Fibroblast of pulmonary artery (primary cell): ENCODE data around the gene SH3BP4.

Experiments
- DNase-seq: peaks from one replicate; pipeline ENCODE4 v3.0.0-alpha.2; 2010; ENCODE audit warnings: low read depth
- H3K4me3 ChIP-seq: replicated peaks from 2 replicates; pipeline ENCODE4 v1.5.1; 2011; ENCODE audit warnings: low read depth, mild to moderate bottlenecking, control low read depth, low read length, moderate library complexity
- TF ChIP-seq, protein P1 (sequence below): IDR thresholded peaks from 2 replicates; pipeline ENCODE4 v1.5.1; 2011; ENCODE audit warnings: mild to moderate bottlenecking, control low read depth, low read length, inconsistent platforms; ENCODE audit errors: missing control alignments

Gene SH3BP4

DNA sequence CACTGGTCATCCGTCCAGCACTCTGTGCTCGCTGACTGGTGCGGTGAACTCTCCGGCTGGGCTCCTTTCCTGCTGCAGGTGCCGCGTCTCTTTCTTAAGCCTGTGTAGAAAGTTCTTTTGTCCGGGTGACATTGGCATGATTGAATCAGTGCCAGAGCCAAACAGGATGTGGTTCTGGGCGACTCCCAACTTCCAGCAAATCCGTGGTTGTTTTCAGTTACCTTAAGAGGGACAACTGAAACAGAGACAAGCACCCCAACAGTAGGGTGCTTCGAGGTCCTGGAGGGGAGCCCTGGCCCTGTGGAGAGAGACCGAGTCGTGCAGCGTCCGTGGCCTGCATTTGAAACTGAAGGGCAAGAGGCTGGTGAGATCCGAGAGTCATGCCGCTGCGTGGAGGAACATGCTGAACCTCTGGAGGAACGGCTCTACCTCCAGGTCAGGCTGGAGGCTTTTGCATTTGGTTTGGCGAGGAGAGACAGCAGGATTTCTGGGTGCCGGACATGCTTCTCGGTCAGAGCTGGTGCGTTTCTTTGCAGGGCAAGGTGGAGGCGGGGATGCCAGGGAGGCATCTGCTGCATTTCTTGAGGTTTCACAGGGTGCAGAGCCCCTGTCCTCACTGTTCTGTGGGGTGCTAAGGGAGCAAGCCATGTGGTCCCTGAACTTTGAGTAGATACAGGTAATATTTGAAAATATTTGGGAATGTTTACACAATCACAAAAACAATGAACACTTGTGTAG lies 26.8 kb downstream of the SH3BP4 start:
- DNase-seq, result peak; percentile 45
- H3K4me3 ChIP-seq, result no peak overlapping the region

DNA sequence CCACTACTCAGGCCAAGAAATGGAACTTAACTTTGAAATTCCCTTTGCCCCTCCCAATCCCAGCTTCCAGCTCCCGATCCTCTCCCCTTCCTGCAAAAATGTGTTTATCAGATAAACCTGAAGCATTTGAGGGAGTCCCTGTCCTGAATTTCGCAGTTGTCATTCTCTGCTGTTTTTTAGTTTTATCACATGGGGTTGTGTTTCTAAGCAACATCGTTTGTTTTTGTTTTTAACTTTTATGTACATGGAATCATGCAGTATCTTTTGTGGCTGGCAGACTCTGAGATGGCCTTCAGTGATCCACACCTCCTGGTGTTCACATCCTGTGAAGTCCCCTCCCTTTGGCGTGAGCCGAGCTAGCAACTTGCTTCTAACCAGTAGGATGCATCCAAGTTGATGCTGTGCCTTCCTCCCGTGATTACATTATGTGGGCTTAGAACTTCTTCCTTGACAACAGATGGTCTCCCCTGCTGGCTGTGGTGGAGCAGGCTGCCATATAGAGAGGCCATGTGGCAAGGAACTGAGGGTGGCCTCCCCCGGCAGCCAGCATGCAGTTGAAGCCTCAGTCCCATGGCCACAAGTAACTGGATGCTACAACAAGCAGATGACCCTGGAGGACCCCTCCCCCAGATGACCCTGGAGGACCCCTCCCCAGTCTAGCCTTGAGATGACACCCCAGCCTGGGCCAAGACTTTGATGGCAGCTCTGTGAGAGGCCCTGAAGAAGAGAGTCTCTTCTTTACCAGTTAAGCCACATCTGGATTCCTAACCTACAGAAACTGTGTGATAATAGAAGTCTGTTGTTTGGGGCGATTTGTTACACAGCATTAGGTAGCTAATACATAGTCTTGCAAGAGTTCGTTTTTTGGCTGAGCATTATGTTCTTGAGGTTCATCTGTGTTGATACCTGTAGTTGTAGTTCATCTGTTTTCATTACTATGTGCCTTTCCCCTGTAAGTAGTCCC lies 27.7 kb downstream of the SH3BP4 start:
- DNase-seq, result peak; percentile 72
- TF ChIP-seq, protein P1, sequence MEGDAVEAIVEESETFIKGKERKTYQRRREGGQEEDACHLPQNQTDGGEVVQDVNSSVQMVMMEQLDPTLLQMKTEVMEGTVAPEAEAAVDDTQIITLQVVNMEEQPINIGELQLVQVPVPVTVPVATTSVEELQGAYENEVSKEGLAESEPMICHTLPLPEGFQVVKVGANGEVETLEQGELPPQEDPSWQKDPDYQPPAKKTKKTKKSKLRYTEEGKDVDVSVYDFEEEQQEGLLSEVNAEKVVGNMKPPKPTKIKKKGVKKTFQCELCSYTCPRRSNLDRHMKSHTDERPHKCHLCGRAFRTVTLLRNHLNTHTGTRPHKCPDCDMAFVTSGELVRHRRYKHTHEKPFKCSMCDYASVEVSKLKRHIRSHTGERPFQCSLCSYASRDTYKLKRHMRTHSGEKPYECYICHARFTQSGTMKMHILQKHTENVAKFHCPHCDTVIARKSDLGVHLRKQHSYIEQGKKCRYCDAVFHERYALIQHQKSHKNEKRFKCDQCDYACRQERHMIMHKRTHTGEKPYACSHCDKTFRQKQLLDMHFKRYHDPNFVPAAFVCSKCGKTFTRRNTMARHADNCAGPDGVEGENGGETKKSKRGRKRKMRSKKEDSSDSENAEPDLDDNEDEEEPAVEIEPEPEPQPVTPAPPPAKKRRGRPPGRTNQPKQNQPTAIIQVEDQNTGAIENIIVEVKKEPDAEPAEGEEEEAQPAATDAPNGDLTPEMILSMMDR, result no peak
- H3K4me3 ChIP-seq, result no peak overlapping the region

More for the DNA sequence above, 26.8 kb downstream of the SH3BP4 start:
- TF ChIP-seq, protein P1, result no peak

DNA sequence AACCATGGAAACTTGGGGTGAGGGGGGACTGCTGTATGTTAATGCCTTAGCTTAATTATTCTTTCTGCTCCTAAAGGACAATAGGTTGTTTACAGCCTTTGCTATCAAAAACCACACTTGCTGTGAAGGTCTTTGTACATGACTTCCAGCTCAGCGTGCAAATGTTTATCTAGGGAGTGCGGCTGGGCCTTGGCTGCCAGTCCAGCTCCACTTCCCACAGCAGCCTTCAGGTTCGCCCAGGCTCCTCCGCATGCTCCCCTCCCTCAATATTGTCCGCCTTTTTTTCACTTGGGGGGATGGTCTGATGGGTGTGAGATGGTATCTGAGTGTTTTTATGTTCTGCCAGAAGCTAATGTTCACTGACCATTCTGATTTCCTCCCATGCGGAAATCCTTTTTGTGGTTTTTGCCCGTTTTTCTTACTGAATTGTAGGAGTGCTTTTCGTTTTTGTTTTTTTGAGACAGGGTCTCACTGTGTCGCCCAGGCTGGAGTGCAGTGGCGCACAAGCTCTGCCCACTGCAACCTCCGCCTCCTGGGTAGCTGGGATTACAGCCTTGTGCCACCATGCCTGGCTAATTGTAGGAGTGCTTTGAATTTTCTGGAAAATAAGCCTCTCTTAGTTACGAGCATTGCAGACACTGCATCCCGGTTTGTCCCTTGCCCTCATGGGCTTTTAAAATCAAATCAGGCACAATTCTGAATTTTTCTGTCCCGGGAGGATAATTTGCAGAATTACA lies 28.8 kb downstream of the SH3BP4 start:
- DNase-seq, result peak; percentile 60
- TF ChIP-seq, protein P1, result no peak
- peak overlapping the region; percentile 34 for H3K4me3 ChIP-seq

DNA sequence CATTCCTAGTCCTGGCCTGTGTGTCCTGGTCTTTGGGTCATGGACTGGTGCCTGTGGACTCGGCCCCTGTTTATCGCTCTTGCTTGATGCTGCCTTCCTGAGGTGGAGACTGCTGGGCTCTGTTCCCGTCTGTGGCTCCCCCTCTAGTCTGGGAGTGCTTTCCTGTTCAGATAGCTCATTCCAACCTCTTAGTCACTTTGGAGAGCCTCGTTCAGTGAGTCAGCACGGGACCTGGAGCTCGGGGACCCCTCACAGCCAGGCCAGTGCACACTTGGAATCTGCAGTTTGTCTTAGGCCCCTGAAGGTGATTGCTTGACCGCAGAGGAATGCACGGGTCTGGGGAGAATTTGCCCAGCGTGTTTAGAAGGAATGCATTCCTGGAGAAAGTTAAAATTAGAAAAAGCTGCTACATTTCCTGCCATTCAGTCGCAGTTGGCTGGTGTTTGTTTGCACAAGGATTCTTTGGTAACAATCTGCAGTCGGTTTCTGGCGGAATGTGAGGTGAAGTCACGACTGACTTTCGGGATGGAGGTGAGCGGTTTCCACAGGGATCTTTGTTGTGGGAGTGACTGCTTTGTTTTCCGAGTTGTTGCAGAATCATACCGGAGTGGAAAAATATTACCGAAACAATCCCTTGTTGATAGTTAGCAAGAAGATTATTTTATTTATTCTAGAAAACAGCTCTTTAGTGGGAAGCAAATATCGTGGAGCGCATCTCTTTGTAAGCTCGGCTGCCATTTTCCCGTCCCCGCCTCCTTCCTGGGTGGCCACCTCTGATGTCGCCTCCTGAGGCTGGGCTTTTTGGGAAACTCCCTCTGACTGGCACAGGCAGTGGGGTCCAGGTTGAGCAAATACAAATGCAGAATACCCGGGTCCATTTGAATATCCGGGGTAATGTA lies 29.6 kb downstream of the SH3BP4 start:
- H3K4me3 ChIP-seq, result peak overlapping the region; percentile 34
- TF ChIP-seq, protein P1, result peak; percentile 31
- peak; percentile 99 for DNase-seq

DNA sequence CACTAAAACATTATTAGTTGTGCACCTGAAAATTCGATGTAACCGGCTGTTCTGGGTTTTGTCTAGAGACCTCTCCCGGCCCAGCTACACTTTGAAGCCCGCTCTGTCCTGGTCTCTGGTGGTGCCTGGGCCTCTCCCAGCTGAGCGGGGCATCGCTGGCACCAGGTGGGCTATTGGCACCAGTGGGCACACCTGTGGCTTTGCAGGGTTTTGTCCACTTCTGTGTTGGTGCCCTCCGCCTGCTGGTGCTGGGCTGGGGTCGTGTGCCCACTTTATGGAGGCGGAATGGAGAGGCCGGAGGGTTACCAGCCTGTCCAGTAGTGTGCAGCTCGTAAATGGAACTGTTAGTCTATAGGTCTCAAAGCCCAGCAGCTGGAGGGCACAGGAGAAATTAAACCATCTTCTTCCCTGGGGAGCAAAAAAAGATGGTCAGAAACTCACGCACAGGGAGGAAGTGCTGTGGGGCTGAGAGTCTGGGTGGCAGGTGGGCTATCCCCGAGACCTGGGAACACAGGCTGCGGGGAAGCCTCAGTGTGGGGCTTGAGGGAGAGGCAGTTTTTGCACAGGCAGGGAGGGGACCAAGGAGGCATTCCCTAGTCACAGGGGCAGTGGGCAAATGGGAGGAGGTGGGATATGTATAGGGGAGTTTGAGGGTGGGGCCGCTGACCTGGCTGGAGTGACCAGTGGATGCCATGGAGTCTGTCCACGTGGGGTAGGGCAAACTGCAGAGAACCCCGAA lies 30.4 kb downstream of the SH3BP4 start:
- no peak for DNase-seq
- TF ChIP-seq, protein P1, result no peak
- H3K4me3 ChIP-seq, result peak overlapping the region; percentile 15
